AG04450 (cell line): Measurements from ENCODE around the gene TEX54. TPM values are rescaled to one million over a fixed set of nuclear protein-coding genes. Genes with fewer than 3 reads are reported as not detected.

Experiments
- CTCF ChIA-PET: fragments of 300-600, 350-600 bp; formaldehyde crosslinking; extraction: SDS; loops from one replicate; lab custom pipeline; 2022; ENCODE audit warnings: antibody characterized with exemption, inconsistent platforms; lab: Charles Lee
- POLR2A ChIA-PET: fragments of 350-600 bp; formaldehyde crosslinking; extraction: SDS; loops from one replicate; lab custom pipeline; 2021; ENCODE audit warnings: antibody characterized with exemption, inconsistent platforms; lab: Yijun Ruan, JAX
- DNase-seq: peaks from one replicate; pipeline ENCODE4 v3.0.0-alpha.2; 2011; ENCODE audit warnings: low read depth, low spot score
- H3K27ac ChIP-seq: one replicate; pipeline ENCODE4 v1.5.1; 2012; ENCODE audit warnings: low read depth, low read length, control low read depth
- H3K27me3 ChIP-seq: one replicate; pipeline ENCODE4 v1.6.0; 2012; ENCODE audit warnings: low read length; ENCODE audit not compliant: control insufficient read depth, insufficient read depth
- H3K4me3 ChIP-seq: 2 replicates; pipeline ENCODE4 v1.5.1; 2011; ENCODE audit warnings: mild to moderate bottlenecking, low read depth, low read length, control low read depth
- H3K9me3 ChIP-seq: 2 replicates; pipeline ENCODE4 v1.5.1; 2012; ENCODE audit warnings: low read length; ENCODE audit not compliant: control insufficient read depth, insufficient read depth
- polyA plus RNA-seq: library from polyadenylated mRNA; depleted of rRNA; stranded (reverse); fragments of >200 nt; gene quantifications from 2 replicates; pipeline ENCODE4 v1.2.3, GENCODE V29; 2011
- TF ChIP-seq, protein P1 (sequence below): IDR thresholded peaks from 2 replicates; pipeline ENCODE4 v1.5.1; 2011; ENCODE audit warnings: low read depth, low read length, control low read depth, inconsistent platforms

TEX54 gene
- polyA plus RNA-seq, 1 experiment = not detected

DNA sequence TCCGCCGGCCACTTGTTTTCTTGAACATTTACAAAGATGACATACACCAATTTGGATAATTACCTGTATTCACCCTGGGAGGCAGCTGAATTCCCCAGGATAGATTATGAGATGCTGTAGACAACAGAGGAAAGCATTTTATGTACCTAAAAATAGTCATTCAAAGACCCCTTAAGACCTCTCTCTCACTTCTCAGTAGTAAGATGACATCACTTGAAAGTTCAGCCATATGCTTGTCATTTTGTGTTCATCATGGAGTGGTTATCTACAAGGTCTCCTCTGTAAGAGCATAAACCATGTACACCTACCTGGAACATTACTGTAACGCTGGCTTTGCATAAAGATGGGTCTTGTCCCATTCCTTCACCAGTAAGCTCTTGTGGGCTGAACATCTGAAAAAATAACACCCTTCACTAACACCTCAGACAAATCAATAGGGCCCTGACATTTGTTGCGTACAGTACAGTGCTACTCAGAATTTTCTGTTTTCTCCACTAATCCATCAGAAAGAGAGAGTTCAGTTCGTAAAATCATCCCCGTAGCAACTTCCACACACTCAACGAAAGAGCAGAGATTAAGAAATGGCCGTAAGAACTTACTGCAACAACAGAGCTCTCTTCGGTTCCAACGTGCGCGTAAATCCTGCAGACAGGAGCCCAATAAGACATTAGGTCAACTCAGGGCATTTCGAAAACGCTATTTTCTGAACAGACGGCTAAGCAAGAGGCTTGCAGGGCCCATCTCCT lies 22.4 kb upstream of the TEX54 start:
- Histone ChIP-seq H3K9me3 (no peaks in the 10 kb centered on the region), H3K27me3 (no peaks in the 10 kb centered on the region), H3K27ac (no peak overlapping the region), H3K4me3 (peak overlapping the region; percentile 96)
- ChIA-PET CTCF (interaction anchor here (0.6 to 5.0 kb wide), 2 partner anchors 68 to 155 kb away, joined by 3 to 40 read pairs; partner anchors contain the start of gene TMEM179B), POLR2A (interaction anchor here (0.5 to 9.3 kb wide), 20 partner anchors 10 to 254 kb away, joined by 3 to 172 read pairs (median 5); partner anchors contain the start of genes HNRNPUL2, MTA2, SLC3A2 and STX5)
- TF ChIP-seq, protein P1, sequence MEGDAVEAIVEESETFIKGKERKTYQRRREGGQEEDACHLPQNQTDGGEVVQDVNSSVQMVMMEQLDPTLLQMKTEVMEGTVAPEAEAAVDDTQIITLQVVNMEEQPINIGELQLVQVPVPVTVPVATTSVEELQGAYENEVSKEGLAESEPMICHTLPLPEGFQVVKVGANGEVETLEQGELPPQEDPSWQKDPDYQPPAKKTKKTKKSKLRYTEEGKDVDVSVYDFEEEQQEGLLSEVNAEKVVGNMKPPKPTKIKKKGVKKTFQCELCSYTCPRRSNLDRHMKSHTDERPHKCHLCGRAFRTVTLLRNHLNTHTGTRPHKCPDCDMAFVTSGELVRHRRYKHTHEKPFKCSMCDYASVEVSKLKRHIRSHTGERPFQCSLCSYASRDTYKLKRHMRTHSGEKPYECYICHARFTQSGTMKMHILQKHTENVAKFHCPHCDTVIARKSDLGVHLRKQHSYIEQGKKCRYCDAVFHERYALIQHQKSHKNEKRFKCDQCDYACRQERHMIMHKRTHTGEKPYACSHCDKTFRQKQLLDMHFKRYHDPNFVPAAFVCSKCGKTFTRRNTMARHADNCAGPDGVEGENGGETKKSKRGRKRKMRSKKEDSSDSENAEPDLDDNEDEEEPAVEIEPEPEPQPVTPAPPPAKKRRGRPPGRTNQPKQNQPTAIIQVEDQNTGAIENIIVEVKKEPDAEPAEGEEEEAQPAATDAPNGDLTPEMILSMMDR = no peak
- no peak for DNase-seq

DNA sequence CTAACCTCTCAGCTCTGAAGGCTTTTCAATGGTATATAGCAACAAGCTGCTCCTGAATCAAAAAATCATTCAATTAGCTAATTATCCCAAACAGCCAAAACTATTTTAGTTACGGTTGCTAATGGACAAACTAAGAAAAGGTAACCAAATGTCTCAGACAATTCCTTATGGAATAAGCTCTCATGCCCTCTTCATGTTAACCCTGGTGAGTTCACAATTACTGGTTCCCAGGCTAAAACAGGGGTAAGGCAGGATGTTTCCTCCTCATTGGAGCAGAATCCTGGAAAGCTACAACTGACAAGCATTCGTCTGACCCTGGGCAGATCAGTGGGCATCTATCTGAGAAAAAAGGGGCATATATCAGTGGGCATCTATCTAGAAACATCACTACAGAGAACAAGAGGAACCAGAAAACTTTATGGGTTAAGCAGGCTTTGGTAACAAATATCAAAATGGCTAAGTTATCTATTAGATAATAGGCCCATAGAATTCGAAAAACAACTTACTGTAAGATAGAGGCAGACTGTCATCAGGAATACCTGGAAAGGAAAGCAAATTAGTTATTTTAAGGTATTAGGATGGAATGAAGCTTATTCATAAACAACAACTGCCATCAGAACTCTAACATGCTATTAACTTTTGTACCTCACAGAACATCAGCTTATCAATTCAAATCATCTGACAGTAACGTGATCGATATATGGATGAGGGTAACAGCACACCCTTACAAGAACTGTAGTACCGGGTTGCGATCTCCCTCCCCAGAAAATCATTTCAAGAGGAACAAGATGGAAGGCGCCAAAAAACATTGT lies 21.6 kb upstream of the TEX54 start:
- no peak for DNase-seq
- POLR2A ChIA-PET = interaction anchor here (0.6 to 9.3 kb wide), 5 partner anchors 14 to 189 kb away, joined by 3 to 172 read pairs (median 9); partner anchors contain the start of genes C11orf98, CSKMT, HNRNPUL2 and SLC3A2
- Histone ChIP-seq H3K9me3 (no peaks in the 10 kb centered on the region), H3K27me3 (no peaks in the 10 kb centered on the region), H3K27ac (no peak overlapping the region), H3K4me3 (peak overlapping the region; percentile 96)
- CTCF ChIA-PET = interaction anchor here (0.5 to 5.0 kb wide), 4 partner anchors 9 to 242 kb away, joined by 3 to 40 read pairs (median 4); partner anchors contain the start of gene TMEM179B
- TF ChIP-seq, protein P1 = no peak

DNA sequence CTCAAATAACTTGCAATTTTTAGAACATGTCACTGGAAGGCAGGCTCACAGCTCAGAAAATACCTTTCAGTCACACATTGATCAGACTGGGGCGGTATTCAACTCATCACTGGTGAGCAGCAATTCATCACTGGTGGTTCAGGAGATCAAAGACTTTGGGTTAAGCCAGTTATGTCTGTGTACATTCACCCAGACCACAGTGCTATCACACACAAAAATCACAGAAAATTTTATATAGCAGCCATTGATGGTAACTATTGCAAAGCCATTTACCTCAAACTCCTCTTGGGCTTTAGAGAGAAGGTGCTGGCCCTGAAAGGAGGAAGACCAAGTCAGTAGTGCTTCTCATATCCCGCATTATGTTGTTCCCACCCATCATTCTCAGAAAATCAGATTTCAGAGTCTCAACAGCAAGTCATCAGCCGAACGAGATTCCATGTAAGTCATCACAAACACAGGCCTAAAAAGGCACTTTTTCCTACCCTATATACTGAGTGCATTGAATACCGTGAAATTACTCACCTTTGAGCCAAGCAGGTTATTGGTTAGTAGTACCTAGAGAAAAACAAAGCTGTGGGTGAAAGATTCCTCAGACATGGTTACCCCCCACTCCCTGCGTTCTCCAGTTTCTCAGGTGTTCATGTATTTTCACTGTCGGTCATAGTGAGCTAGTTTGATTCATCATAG lies 20.8 kb upstream of the TEX54 start:
- CTCF ChIA-PET = interaction anchor here (0.7 to 5.0 kb wide), 3 partner anchors 9 to 242 kb away, joined by 3 to 40 read pairs (median 5); partner anchors contain the start of gene TMEM179B
- no peaks in the 10 kb centered on the region for H3K9me3 ChIP-seq
- POLR2A ChIA-PET = interaction anchor here (0.9 to 9.3 kb wide), 3 partner anchors 13 to 189 kb away, joined by 3 to 172 read pairs (median 33); partner anchors contain the start of genes C11orf98, CSKMT, SLC3A2 and WDR74
- H3K4me3 ChIP-seq = peak overlapping the region; percentile 96
- no peak overlapping the region for H3K27ac ChIP-seq
- TF ChIP-seq, protein P1 = no peak
- H3K27me3 ChIP-seq = no peaks in the 10 kb centered on the region
- DNase-seq = no peak

DNA sequence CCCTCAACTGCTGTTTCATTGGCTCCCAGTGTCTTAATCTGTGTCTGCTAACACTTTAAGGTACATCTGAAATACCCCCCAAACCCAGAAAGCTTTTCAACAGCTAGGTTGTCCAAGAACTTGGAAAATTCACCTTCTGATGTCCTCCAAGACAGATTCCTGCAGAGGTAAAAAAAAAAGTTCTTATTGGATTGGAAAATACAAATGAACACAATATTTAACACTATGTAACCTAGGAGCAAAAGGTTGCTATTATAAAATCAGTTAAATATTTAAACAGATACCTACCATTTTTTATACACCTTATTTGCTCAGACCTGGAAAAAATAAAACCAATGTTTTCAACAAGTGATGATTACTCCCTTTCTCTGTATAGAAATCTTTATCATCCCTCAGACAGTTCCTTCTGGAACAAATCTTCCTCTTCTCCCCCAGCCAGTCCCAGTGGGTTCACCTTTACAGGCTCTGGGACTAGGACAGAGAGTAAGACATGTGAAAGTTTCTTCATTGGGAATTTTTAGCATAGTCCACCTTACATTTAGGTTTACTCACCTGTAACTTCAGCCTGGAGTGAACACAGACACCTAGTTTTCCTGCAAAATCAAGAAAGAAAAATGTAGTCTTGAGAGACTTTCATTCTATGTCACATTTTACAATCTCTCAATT lies 20.0 kb upstream of the TEX54 start:
- no peak overlapping the region for H3K27ac ChIP-seq
- no peaks in the 10 kb centered on the region for H3K27me3 ChIP-seq
- no peaks in the 10 kb centered on the region for H3K9me3 ChIP-seq
- ChIA-PET CTCF (no interaction called here), POLR2A (interaction anchor here (9.3 kb wide), 1 partner anchor 12 kb away, joined by 172 read pairs; the partner anchor contains the start of gene WDR74)
- DNase-seq = no peak
- no peak overlapping the region; the same call in 1 of the 2 replicates for H3K4me3 ChIP-seq
- TF ChIP-seq, protein P1 = no peak
